ENCODE results near the gene TYW5.

The TYW5 gene, protein sequence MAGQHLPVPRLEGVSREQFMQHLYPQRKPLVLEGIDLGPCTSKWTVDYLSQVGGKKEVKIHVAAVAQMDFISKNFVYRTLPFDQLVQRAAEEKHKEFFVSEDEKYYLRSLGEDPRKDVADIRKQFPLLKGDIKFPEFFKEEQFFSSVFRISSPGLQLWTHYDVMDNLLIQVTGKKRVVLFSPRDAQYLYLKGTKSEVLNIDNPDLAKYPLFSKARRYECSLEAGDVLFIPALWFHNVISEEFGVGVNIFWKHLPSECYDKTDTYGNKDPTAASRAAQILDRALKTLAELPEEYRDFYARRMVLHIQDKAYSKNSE

DNA sequence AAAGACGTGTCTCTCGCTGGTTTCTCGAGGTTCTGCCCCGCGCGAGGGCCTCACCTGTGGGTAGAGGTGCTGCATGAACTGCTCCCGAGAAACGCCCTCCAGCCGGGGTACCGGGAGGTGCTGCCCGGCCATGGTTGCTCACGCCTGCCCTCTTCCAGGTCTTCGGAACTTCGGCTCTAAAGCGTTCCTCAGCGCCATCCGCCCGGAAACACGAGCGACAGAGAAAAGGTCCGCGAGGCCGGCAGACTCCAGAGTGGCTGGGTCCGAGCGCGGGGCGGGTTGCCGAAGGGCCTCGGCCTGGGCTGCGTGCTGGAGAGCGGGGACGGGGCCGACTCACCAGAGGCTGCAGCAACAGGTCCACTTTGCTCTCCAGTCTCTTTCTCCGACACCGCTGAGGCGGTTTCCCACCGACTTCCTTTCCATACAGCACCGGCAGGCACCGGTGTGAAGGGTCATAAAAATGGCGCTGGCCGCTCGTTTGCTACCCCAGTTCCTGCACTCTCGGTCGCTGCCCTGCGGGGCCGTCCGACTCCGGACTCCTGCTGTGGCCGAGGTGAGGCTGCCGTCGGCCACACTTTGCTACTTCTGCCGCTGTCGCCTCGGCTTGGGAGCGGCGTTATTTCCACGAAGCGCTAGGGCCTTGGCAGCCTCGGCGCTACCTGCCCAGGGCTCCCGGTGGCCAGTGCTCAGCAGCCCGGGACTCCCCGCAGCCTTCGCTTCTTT lies at the start of gene TYW5, which contains the start of gene MAIP1:
TSS of gene TYW5 (minus strand) at position 153 of the 723 bp plus-strand sequence. CDS start at position 132, 21 bp downstream.
TSS of gene MAIP1 (plus strand) at position 244 of the 723 bp plus-strand sequence. CDS start at position 461, 217 bp downstream.
- DNase-seq: peak; percentile 92

DNA sequence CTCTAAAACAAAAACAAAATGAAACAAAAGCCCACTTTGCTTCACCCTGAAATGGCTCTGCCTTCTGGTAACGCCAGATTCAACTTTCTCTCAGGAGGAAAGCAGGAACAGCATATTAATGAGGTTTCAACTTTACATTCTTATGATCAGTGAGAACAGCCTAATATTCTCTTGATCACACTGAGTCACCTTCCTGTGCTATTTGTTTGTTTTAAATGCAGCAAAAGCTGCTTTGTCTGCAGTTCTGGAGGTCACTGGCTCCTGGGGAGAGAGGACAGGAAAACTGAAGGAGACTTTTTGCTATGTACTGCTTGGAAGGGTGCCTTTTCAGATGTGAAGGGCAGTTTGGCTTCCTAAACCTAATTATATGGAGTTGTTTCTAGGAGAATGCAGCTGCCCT lies 48.2 kb upstream of the TYW5 start:
- DNase-seq: no peak

DNA sequence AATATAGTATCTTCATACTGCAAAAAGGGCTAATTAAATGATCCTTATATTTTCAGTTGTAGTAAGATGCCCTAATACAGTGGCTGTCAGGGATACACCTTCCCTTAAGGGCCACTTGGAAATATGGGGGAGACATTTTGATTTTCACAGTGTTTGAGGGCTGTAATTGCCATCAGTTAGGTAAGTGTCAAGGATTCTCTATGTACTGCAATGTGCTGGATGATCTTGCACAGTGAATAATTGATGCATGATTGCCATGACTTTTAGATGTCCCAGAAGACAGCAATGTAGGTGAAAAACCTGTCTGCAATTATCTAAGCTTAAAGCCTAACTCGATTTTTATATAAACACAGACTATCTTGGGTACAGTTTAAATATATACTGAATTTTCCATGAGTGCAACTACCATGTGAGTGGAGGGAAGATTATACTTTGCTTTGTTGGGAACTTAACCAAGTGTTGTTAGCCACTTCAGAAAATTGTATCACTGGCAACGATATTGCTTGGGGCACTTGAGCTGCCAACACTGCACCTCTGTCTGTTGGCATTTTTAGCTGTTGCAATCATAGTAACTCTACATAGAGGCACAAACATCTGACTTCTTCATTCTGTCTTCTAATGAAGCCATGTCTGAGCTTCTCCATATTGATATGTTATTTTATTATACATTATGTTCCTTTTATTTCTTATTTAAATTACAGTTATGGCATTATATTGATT lies 45.3 kb upstream of the TYW5 start:
- DNase-seq: no peak

DNA sequence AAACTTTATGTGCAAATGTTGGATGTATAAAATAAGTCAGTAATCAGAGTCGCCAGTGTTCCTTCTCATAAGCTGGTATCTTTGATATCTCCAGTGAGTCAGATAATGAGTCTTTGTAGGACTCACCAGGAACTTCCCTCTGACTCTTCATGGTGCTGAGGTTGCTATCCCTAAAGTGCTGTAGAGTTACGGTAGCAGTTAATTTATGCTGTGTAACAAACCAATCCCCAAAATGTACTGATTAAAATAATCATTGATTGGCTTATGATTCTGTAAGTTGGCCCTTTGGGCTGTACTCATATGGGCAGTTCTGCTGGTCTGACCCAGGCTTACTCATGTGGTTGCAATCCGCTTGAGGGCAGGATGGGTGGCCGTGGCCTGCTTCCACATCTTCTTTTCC lies 43.9 kb upstream of the TYW5 start:
- DNase-seq: no peak

DNA sequence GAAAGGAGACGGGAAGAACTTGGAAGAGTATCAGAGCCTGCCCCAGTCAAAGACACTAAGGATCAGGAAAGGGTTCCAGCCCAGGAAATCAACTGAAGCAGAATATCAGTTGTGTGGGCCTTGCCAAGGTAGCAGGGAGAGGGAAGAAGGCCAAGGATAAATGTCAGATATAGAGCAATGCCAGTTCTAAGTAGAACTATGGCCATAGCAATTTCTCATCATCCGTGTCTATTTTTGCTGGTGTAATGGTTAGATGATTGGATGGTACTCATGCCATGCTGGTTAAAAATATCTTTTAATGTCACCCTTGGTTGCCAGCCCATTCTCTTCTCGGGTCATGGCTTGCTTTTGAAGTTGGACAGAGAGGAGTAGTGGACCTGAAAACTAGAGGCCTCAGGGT lies 42.0 kb upstream of the TYW5 start:
- DNase-seq: no peak

DNA sequence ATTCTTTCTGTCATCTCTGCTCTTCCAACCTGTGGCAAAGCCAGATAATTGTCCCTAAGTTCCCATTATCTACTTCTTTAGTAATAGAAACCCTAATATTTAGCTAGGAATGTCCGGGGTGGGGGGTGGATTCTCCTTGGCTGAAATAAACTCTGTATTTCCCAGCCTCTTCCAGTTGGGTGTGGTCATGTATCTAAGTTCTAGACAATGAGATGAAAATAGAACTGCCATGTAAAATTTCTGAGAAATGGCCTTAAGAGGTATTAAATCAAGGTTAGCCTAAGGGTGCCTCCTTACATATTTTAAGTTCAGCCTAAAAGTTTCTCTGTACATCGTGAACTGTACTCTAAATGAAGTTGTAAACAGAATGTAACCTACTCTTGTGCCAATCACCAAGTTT lies 39.6 kb upstream of the TYW5 start:
- no peak for DNase-seq

DNA sequence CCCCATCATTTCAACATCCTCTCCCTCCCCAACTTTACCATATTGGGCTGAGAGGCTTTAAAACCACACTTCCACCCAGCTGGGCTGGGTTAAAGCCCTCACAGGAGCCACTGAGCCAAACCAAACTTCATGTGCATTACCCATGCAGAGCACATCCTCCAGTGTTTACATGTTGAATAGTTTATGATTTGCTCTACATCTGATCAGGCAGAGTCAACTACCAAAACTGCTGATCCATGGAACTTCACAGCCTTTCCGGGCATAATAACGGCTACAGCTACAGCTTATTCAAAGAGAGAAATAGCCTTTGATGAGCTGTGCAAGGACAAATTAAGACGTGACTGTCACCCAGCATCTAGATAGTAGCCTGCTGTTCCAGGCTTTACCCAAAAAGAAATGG lies 39.1 kb upstream of the TYW5 start:
- DNase-seq: no peak

DNA sequence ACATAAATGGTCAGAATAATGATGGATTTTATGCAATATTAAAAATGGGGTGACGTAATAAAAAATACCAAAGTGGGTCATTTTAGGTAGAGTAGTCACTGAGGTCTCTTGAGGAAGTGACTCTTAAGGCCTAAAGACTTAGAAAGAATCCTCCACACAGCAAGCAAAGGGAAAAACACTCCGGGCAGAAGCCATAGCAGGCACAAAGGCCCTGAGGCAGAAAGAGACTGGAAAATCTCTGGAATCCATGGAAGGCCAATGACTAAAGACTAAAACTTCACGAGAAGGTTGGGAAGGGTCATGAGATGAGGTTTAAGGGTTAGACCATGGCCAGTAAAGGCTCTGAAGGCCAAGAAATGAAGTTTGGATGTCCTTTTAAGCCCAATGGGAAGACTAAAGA lies 37.0 kb upstream of the TYW5 start:
- DNase-seq: no peak

DNA sequence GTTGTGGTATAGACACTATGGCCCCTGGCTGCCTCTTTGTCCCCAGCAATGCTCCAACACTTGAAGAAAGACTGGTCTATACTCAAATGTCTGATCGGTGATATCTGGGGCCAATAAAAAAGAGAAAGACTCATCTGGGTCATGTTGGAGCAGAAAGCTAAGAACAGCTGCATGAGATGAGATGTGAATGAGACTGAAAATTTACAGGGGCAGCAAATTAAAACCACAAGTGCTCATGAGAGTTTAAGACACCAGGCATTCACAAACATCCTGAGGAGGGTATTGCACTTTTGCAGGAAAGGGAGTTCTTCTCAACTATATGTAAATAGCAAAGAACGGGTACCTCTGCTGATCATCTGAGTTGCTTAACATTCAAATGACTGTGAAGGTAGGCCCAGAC lies 36.4 kb upstream of the TYW5 start:
- DNase-seq: no peak

DNA sequence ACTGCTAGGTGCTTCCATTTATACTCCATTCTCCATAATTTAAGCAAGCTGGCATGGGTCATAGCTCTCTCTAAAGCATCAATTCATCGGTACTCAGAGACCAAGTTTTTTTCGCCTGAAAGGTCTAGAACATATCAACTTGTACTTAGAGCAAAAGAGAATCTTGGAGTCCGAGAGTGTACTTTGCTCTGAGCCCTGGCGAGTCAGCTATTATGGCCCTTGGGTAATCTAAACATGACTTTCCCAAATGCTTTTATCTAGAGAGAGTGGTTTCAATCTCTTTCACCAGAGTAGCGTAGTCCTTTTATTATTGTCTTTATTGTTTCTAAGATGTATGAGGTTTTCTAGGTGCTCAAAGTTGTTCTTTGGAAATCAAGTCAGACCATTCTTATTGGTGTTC lies 34.5 kb upstream of the TYW5 start:
- no peak for DNase-seq

DNA sequence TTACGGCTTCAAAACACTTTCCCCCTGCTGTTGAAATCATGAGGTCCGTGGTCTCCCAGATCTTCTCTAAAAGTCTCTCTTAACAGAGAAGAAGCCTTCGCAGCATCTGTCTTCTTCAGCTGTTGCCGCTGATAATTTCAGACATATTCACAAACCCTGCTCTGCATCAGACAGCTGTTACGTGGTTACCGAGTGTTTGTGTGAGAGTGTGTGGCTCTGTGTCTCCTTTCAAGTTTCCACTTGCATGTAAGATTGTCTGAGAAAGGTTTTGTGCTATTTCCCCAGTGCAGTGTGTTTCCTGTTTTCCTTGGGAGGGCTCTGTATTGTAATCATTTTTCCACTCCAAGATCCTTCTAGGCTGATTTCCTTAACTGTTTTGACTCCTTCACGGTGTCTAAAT lies 32.9 kb upstream of the TYW5 start:
- peak; percentile 66 for DNase-seq

DNA sequence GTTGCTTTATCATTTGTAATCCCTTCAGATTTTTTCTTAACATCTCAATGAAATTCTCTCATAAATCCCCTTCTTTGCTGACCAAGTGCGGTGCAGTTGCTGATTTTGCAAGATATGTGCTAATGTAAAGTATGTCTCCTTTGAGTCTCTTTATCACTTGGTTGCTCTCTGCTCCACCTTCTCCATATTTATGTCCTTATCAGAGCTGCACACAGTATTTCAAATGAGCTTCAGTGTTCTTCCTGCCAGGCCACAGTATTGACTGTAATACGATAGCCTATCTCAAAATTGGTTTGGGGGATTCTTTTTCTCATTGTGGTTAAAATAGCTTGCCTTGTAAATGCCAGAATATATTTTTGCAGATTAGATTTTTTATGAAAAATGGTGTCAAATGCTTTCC lies 32.3 kb upstream of the TYW5 start:
- peak; percentile 84 for DNase-seq

DNA sequence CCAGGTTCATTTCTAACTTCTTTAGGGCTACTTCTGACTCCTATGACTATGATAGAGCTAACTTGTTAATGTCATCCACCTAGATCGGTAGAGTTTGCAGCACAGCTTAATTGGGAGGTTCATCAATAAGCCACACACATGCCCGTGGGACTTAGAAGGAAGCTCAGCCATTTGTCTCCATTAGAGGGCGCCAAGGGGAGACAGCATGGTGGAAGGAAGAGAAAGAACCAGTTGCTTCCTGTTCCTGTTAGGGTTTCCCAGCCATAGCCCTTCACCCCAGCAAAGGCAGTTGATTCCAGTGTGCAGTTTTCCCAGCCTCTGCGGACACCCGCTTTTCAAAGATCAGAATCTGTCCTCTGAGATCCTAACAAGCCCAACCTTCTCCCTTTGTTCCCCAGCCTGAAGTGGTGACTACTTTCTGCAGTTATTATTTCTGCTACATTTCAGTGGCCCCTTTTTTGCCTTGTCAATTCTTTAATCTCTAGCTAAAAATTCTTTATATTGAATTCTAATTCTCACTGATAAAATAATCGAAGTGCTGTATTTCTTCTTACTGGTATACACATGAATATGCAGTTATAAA lies 30.4 kb upstream of the TYW5 start:
- DNase-seq: peak; percentile 90

DNA sequence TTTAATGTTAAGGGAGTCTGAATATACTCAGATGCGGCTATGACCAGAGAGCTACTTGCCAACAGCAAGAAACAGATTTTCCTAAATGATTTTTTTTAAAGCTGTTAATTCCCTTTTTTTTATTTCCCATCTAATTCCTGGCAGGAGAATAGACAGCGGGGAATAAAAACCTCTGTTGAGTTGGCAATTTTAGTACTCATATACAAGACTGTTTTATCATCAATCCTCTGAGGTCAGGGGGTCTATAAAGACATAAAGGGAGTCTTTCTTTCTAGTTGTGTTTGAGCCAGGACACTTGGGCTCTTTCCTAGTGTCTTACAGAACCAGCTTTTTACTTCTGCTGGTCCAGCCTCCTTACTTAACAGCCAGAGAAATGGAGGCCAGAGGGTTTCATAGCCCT lies 29.5 kb upstream of the TYW5 start:
- DNase-seq: no peak

DNA sequence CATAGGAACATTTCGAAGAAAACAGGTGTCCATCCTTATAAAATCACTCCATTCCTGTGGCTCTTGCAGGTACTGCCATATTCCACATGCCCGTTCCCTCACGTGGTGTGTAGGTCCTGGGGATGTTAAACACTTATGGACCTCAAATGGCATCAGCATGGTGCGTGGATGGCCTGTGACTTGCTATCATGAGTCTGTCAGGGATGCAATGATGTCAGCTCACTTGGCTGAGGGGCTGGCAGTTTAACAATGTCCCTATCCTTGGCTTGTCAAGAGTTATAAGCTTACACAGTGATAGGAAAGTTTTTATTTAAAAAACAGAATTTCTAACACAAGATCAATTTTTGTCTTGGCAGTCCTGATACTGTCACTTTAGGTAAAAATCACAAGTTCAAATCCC lies 28.9 kb upstream of the TYW5 start:
- DNase-seq: no peak

DNA sequence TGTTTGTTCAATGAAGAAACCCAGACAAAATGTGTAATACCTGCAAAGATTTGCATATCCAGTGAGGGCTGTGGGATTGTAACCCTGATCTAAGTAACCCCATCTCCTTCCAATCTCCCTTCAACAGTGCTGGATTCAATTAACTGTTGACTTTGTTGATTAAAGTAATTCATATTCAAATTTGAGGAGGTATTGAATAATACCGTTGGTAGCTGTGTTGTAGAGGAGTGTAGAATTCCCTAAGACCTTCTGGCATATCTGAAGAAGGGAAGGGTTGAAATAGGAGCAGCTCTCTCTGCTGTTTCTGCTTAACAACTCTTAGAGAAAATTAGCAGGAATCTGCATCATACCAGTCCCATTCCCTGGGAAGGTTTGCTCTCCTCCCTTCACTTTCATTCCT lies 28.2 kb upstream of the TYW5 start:
- DNase-seq: no peak

DNA sequence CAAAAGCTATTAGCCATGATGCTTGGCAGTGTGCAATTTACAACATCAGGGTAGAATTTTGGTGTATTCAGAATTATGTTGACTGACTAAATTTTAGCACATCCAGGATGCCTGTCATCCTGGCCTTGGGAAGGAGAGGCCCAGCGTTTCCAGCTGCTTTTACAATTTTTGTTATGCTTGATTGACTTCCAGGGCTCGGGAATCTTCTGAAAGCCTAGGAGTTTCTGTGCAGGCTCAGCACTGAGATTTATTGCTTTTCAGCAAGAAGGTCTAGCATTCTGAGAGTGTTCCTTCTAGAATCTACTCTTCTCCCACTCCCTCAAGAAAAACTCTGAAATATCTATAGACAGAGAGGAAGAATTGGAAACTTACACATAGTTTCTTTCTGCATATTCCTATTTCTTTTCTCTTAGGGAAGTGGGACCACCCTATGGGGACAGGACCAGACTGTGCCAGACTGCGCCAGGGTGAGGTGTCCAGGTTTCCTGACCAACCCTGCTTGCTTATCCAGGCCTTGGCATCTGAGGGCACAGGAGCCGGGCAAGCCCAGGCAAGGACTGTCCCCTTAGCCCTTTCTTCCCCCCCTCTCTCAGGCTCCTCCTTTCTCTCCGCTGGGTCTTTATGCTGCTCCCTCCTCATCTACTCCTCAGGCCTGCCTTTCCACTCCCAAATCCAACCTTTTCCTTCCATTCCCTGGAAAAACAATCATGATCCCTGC lies 27.0 kb upstream of the TYW5 start:
- no peak for DNase-seq

DNA sequence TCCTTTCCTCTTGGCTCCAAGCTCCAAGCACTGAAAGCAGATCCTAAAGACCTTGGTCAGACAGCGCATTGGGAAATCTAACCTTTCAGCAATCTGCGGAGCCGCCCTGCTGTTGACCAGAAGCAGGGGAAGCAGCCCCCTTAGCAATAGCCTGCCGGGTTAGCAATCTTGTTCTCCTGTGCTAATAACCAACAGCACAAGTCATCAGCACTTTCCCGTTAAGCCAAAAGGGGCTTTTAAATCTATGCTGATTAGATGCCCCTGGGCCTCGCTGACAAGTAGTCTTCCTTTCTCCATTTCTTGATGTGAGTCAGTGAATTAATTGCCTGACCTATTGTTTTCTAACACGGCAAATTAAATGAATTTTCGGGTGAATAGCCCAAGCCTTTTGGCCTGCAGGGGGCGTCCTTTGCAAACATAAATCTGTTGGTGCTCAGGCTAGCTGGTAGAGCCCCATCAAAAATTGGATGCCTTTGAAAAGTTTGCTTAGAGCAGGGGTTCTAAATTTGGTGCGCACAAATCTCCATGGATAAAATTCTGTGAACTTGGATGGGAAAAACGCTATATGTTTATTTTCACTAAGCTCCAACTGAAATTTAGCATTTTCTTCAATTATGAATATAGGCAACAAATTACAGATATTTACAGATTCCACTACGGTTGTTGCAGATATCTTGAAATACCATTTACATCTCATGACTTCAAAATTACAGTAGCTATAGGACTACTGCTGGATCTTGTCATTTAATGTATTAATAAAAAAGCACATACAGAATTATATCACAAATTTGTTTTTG lies 24.7 kb upstream of the TYW5 start:
- DNase-seq: peak; percentile 89

DNA sequence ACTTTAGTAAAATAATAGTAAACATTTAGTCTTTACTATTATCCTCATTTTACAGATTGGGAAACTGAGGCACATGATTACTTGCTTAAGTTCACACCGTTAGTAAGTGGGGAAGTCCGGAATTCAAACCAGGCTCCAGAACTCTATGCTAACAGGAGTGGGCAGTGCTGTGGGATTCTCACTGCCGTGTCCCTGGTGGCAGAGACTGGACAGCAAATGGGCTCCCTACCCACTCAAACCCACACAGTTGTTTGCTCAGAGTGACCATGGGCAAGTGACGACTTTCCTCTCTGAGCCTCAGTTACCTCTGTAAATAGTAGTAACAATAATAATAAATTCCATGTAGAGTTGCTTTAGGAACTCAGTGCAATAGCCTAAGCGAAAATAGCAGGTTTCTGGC lies 24.1 kb upstream of the TYW5 start:
- DNase-seq: no peak

DNA sequence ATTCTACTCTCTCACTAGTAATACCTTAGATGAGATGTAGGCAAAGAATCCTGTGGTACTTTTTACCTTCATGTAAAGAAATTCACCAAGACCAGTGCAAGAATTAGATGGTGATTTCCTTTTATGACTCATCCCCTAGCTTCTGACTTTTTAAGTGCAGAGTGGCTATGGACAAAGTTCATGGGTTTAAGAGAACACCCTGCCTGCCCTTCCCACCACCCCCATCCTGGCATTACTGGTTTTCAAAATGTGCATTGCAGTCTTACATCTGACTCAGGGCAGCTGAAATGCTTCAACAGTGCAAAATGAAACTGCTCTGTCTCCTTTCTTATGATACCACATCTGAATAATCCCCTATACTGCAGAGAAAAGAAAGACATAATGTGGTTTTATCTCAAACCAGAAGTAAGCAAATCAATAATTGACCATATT lies 22.7 kb upstream of the TYW5 start:
- DNase-seq: no peak

DNA sequence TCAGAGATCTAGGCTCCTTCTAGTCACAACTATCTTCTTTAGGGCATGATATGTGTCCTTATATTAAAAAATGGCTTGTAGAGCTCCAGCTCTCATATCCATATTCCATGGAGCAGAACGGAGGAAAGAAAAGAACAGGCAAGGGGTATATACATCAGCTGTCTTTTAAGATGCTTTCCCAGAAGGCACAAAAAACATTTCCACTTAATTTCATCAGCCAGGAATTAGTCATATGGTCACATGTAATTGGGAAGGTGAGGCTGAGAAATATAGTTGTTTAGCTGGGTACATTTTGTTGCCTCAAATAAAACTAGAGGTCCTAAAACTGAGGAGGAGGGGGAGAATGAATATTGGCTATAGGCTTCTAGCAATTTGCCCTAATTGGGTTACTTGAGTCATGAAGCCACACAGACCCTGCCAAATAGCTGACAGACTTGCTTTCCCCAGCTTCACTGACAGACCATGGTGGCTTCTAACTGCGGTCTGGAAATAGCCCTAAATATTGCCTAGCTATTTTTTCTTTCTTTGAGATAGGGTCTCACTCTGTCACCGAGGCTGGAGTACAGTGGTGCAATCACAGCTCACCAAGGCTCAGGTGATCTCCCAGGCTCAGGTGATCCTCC lies 20.1 kb upstream of the TYW5 start:
- no peak for DNase-seq

Data from hematopoietic multipotent progenitor cell treated with erythropoietin and hydrocortisone succinate and interleukin-3 and kit ligand, for 4 days (in vitro differentiated cells).